Activated T-cell treated with anti-CD3 and anti-CD28 coated beads for 4 hours (primary cell): ENCODE measurements around the gene DNASE2.

Source experiments
- DNase-seq: peaks from one replicate; pipeline ENCODE4 v3.0.0-alpha.2; 2020

DNASE2 gene

GRCh38 chr19:12885749-12886650 is 4.8 kb upstream of the DNASE2 start:
- no peak for DNase-seq

GRCh38 chr19:12884926-12885748 is 3.9 kb upstream of the DNASE2 start:
- peak; percentile 81 for DNase-seq

GRCh38 chr19:12884627-12884925 is 3.3 kb upstream of the DNASE2 start:
- DNase-seq, result no peak

- no peak for DNase-seq
Observed at GRCh38 chr19:12884202-12884601, 3.0 kb upstream of the DNASE2 start.

GRCh38 chr19:12882589-12882988 is 1.3 kb upstream of the DNASE2 start:
- DNase-seq, result no peak

- no peak for DNase-seq
Observed at GRCh38 chr19:12880551-12881171, 588 bp downstream of the DNASE2 start.

GRCh38 chr19:12875086-12875485 is 6.2 kb downstream of the DNASE2 start:
- DNase-seq, result no peak

- DNase-seq, result no peak
Observed at GRCh38 chr19:12873891-12874745, 7.1 kb downstream of the DNASE2 start.

GRCh38 chr19:12872941-12873890 is 8.0 kb downstream of the DNASE2 start:
- DNase-seq, result no peak

GRCh38 chr19:12872255-12872654 is 9.0 kb downstream of the DNASE2 start:
- no peak for DNase-seq

GRCh38 chr19:12871681-12872080 is 9.6 kb downstream of the DNASE2 start:
- DNase-seq, result no peak

GRCh38 chr19:12868540-12869112 is 12.6 kb downstream of the DNASE2 start:
- no peak for DNase-seq

GRCh38 chr19:12867120-12868099 is 13.8 kb downstream of the DNASE2 start:
- DNase-seq, result peak; percentile 54

GRCh38 chr19:12866416-12867119 is 14.7 kb downstream of the DNASE2 start:
- no peak for DNase-seq

GRCh38 chr19:12865746-12866415 is 15.4 kb downstream of the DNASE2 start:
- DNase-seq, result no peak

- no peak for DNase-seq
Observed at GRCh38 chr19:12864721-12865715, 16.2 kb downstream of the DNASE2 start.

GRCh38 chr19:12864143-12864542 is 17.1 kb downstream of the DNASE2 start:
- DNase-seq, result no peak
